A549 (cell line): ENCODE measurements around the gene GABRA5. TPM values are rescaled to one million over a fixed set of nuclear protein-coding genes. Genes with fewer than 3 reads are reported as not detected.

Source experiments
- ATAC-seq, 2 experiments: fragments of 200-7000 bp in 1 of 2; fragments of >200 bp in 1 of 2; cut with Nextera tagmentation in 1 of 2; cut with Tn5 transposase in 1 of 2; 3 replicates each; pipeline versions ENCODE4 v1.8.0 to v1.9.1; 2018 to 2020; ENCODE audit warnings: mild to moderate bottlenecking in 1 of 2, moderate library complexity in 1 of 2
- CTCF ChIA-PET: fragments of 300-600 bp; sonication (Branson Sonifier 250); formaldehyde crosslinking; extraction: SDS; loops from one replicate; lab custom pipeline; 2021; ENCODE audit warnings: antibody characterized with exemption, inconsistent platforms; lab: Yijun Ruan, JAX
- POLR2A ChIA-PET: fragments of 350-600 bp; formaldehyde crosslinking; extraction: SDS; loops from one replicate; lab custom pipeline; 2021; ENCODE audit warnings: antibody characterized with exemption, inconsistent platforms; lab: Yijun Ruan, JAX
- DNase-seq, 2 experiments: peaks; one replicate each; pipeline versions ENCODE4 v3.0.0 to v3.0.0-alpha.2; 2011 to 2016; ENCODE audit warnings: low read depth in 1 of 2, low spot score in 1 of 2
- FAIRE-seq: peaks from 2 replicates; lab custom pipeline; 2011; peaks lifted over from hg19 to GRCh38; lab: Jason Lieb, UNC
- H3K27ac ChIP-seq, 2 experiments: fragments of >200 bp; sonication (Bioruptor Twin); formaldehyde crosslinking; 3 replicates each; pipeline ENCODE4 v1.5.1; 2016 to 2017
- H3K4me1 ChIP-seq: fragments of >200 bp; sonication (Bioruptor Twin); formaldehyde crosslinking; 3 replicates; pipeline ENCODE4 v1.6.1; 2016
- H3K4me2 ChIP-seq: fragments of >200 bp; sonication (Bioruptor Twin); formaldehyde crosslinking; 3 replicates; pipeline ENCODE4 v1.6.1; 2016
- H3K4me3 ChIP-seq: fragments of >200 bp; sonication (Bioruptor Twin); formaldehyde crosslinking; 3 replicates; pipeline ENCODE4 v1.5.1; 2016
- H3K9me3 ChIP-seq: fragments of >200 bp; sonication (Bioruptor Twin); formaldehyde crosslinking; 3 replicates; pipeline ENCODE4 v1.6.1; 2016
- BHLHE40 ChIP-seq: IDR thresholded peaks from 2 replicates; pipeline ENCODE4 v1.6.1; 2012; ENCODE audit warnings: low read depth, low read length, inconsistent platforms
- CEBPB ChIP-seq, 2 experiments: fragments of >200 bp in 1 of 2; sonication (Bioruptor Twin) in 1 of 2; formaldehyde crosslinking in 1 of 2; IDR thresholded peaks; 2 replicates each; pipeline ENCODE4 v1.6.1; 2012 to 2016
- CHD2 ChIP-seq: fragments of 150-350 bp; IDR thresholded peaks from 2 replicates; pipeline ENCODE4 v1.6.1; 2014; ENCODE audit warnings: low read length; ENCODE audit not compliant: partially characterized antibody
- E2F6 ChIP-seq: IDR thresholded peaks from 2 replicates; pipeline ENCODE4 v1.6.1; 2012; ENCODE audit warnings: low read depth, borderline replicate concordance
- ELK1 ChIP-seq: fragments of 150-350 bp; IDR thresholded peaks from 2 replicates; pipeline ENCODE4 v1.6.1; 2014; ENCODE audit warnings: low read depth, mild to moderate bottlenecking, low read length
- ESRRA ChIP-seq: fragments of 150-350 bp; IDR thresholded peaks from 2 replicates; pipeline ENCODE4 v1.6.1; 2014; ENCODE audit warnings: mild to moderate bottlenecking, low read length, borderline replicate concordance
- FOSB ChIP-seq: fragments of 250-450 bp; sonication (Bioruptor Pico); IDR thresholded peaks from 2 replicates; pipeline ENCODE4 v1.5.0; 2020; ENCODE audit warnings: mild to moderate bottlenecking, moderate library complexity
- FOSL2 ChIP-seq, 2 experiments: fragments of 450-650 bp in 1 of 2; fragments of >200 bp in 1 of 2; sonication (Bioruptor Twin) in 1 of 2; formaldehyde crosslinking; IDR thresholded peaks; 2 replicates each; pipeline versions ENCODE4 v1.5.0 to v1.6.1; 2016 to 2020; ENCODE audit warnings: mild to moderate bottlenecking in 1 of 2, moderate library complexity in 1 of 2
- HDAC2 ChIP-seq: fragments of 200-600 bp; sonication (generic); IDR thresholded peaks from 2 replicates; pipeline ENCODE4 v1.6.1; 2016
- HOXB13 ChIP-seq: fragments of 250-450 bp; sonication (Bioruptor Pico); IDR thresholded peaks from 2 replicates; pipeline ENCODE4 v1.5.0; 2020; ENCODE audit warnings: low read depth, mild to moderate bottlenecking, moderate library complexity
- JUN ChIP-seq, 2 experiments: fragments of >200 bp; sonication (Bioruptor Twin); formaldehyde crosslinking; IDR thresholded peaks; 2 replicates in 1 of 2; 3 replicates in 1 of 2; pipeline ENCODE4 v1.6.1; 2016 to 2017
- JUNB ChIP-seq: fragments of >200 bp; sonication (Bioruptor Twin); formaldehyde crosslinking; IDR thresholded peaks from 2 replicates; pipeline ENCODE4 v1.6.1; 2016
- MAX ChIP-seq: IDR thresholded peaks from 2 replicates; pipeline ENCODE4 v1.6.1; 2012
- MAZ ChIP-seq: fragments of 150-350 bp; IDR thresholded peaks from 2 replicates; pipeline ENCODE4 v1.6.1; 2014; ENCODE audit warnings: antibody characterized with exemption, low read depth, low read length, borderline replicate concordance
- MYC ChIP-seq: IDR thresholded peaks from 2 replicates; pipeline ENCODE4 v1.6.1; 2012; ENCODE audit warnings: mild to moderate bottlenecking, inconsistent platforms, low read length, improper control_type of control experiment, borderline replicate concordance
- NFE2L2 ChIP-seq: fragments of 150-350 bp; conservative IDR thresholded peaks from 2 replicates; pipeline ENCODE4 v1.6.1; 2014; ENCODE audit warnings: low read length
- NPAS2 ChIP-seq: fragments of 250-450 bp; sonication (Bioruptor Pico); IDR thresholded peaks from 2 replicates; pipeline ENCODE4 v1.8.0; 2022; ENCODE audit warnings: mild to moderate bottlenecking, moderate library complexity, borderline replicate concordance
- POLR2AphosphoS2 ChIP-seq: conservative IDR thresholded peaks from 2 replicates; pipeline ENCODE4 v1.6.1; 2012; ENCODE audit warnings: low read length, improper control_type of control experiment, inconsistent platforms
- SMC3 ChIP-seq: fragments of >200 bp; sonication (Bioruptor Twin); formaldehyde crosslinking; IDR thresholded peaks from 3 replicates; pipeline ENCODE4 v1.6.1; 2018; ENCODE audit warnings: inconsistent platforms
- TP53 ChIP-seq: fragments of 250-450 bp; sonication (Bioruptor Pico); IDR thresholded peaks from 2 replicates; pipeline ENCODE4 v1.5.0; 2021; ENCODE audit warnings: mild to moderate bottlenecking, moderate library complexity
- USF2 ChIP-seq: fragments of 450-650 bp; IDR thresholded peaks from 2 replicates; pipeline ENCODE4 v1.6.1; 2014; ENCODE audit warnings: antibody characterized with exemption
- ZFP36 ChIP-seq: fragments of 450-650 bp; IDR thresholded peaks from 2 replicates; pipeline ENCODE4 v1.6.1; 2014; ENCODE audit warnings: borderline replicate concordance; ENCODE audit not compliant: partially characterized antibody
- ZNF302 ChIP-seq: fragments of 250-450 bp; sonication (Bioruptor Pico); IDR thresholded peaks from 2 replicates; pipeline ENCODE4 v1.9.0; 2021; ENCODE audit warnings: inconsistent platforms, mild to moderate bottlenecking, moderate library complexity
- WGBS: methylation state at CpG from one replicate; pipeline ENCODE4 v1.1.6; 2017; ENCODE audit errors: missing lambda C conversion rate; 5-methylcytosine and 5-hydroxymethylcytosine counted together
- polyA plus RNA-seq, 4 experiments: library from polyadenylated mRNA; depleted of rRNA in 3 of 4; stranded (reverse); fragments of >200 nt; fragmentation: RNase III in 1 of 4; extraction: RNeasy Plus Mini Kit Qiagen cat#74134 plus additional on column Dnase treatment in 1 of 4; gene quantifications; 2 replicates in 3 of 4; 3 replicates in 1 of 4; pipeline ENCODE4 v1.2.3, GENCODE V29; 2011 to 2017
- TF ChIP-seq, protein P1 (sequence below): fragments of >200 bp; sonication (Bioruptor Twin); formaldehyde crosslinking; IDR thresholded peaks from 3 replicates; pipeline ENCODE4 v1.6.1; 2016
- TF ChIP-seq, protein P2 (sequence below): fragments of >200 bp; sonication (Bioruptor Twin); formaldehyde crosslinking; IDR thresholded peaks from 2 replicates; pipeline ENCODE4 v1.6.1; 2016
- TF ChIP-seq, protein P3 (sequence below): fragments of >200 bp; sonication (Bioruptor Twin); formaldehyde crosslinking; IDR thresholded peaks from 3 replicates; pipeline ENCODE4 v1.5.1; 2016
- TF ChIP-seq, protein P4 (sequence below): IDR thresholded peaks from 2 replicates; pipeline ENCODE4 v1.6.1; 2012

The GABRA5 gene
- polyA plus RNA-seq, 2 of the 4 experiments (the other 2 are of a cell fraction) = 89.1 to 91.7 TPM

DNA sequence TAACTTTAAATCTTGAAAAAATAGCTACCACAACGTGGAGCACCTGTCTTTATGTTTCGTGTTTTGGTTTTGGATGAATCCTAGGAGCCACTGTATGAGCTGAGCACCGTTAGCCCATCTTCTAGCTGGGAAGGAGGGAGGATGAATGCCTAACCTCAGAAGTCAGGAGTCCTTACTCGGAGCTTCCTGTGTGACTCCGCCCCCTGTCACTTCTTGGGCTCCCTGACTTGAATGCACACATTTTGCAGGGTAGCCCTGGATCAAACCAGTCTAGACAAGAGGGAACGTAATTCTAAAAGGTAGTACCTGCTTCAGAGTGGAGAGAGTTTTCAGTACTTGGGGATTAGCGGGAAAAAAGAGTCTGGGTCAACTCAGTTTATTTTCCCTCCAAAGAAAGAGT is 5.3 kb downstream of the GABRA5 start:
- no peak for TF ChIP-seq NFE2L2
- TF ChIP-seq SMC3 = no peak
- TF ChIP-seq ELK1 = no peak
- no peak for TF ChIP-seq MYC
- no peak for TF ChIP-seq CHD2
- TF ChIP-seq, protein P1, sequence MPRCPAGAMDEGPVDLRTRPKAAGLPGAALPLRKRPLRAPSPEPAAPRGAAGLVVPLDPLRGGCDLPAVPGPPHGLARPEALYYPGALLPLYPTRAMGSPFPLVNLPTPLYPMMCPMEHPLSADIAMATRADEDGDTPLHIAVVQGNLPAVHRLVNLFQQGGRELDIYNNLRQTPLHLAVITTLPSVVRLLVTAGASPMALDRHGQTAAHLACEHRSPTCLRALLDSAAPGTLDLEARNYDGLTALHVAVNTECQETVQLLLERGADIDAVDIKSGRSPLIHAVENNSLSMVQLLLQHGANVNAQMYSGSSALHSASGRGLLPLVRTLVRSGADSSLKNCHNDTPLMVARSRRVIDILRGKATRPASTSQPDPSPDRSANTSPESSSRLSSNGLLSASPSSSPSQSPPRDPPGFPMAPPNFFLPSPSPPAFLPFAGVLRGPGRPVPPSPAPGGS = no peak
- TF ChIP-seq, protein P2, sequence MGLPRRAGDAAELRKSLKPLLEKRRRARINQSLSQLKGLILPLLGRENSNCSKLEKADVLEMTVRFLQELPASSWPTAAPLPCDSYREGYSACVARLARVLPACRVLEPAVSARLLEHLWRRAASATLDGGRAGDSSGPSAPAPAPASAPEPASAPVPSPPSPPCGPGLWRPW = no peak
- no peak for TF ChIP-seq CEBPB (IDR thresholded peaks at IDR 0.05)
- TF ChIP-seq JUN (IDR thresholded peaks at IDR 0.05) = no peak
- TF ChIP-seq TP53 (CRISPR knock-in tag) = no peak
- TF ChIP-seq, protein P3, sequence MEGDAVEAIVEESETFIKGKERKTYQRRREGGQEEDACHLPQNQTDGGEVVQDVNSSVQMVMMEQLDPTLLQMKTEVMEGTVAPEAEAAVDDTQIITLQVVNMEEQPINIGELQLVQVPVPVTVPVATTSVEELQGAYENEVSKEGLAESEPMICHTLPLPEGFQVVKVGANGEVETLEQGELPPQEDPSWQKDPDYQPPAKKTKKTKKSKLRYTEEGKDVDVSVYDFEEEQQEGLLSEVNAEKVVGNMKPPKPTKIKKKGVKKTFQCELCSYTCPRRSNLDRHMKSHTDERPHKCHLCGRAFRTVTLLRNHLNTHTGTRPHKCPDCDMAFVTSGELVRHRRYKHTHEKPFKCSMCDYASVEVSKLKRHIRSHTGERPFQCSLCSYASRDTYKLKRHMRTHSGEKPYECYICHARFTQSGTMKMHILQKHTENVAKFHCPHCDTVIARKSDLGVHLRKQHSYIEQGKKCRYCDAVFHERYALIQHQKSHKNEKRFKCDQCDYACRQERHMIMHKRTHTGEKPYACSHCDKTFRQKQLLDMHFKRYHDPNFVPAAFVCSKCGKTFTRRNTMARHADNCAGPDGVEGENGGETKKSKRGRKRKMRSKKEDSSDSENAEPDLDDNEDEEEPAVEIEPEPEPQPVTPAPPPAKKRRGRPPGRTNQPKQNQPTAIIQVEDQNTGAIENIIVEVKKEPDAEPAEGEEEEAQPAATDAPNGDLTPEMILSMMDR = no peak
- TF ChIP-seq ZNF302 (CRISPR knock-in tag) = no peak
- no peak for TF ChIP-seq HDAC2
- no peak for TF ChIP-seq BHLHE40
- no peak for TF ChIP-seq NPAS2 (CRISPR knock-in tag)
- no peak for TF ChIP-seq MAX
- no peak for TF ChIP-seq E2F6
- TF ChIP-seq JUNB = no peak
- TF ChIP-seq FOSB (CRISPR knock-in tag) = no peak
- no peak for ATAC-seq

GRCh38 chr15:26873846-26874245 is 7.0 kb downstream of the GABRA5 start:
- WGBS = 55% methylated on average over 8 of the region's 8 CpGs
- no peaks in the 10 kb centered on the region for H3K9me3 ChIP-seq
- no peak overlapping the region for H3K4me3 ChIP-seq
- H3K4me2 ChIP-seq = no peak overlapping the region
- H3K27ac ChIP-seq = no peak overlapping the region
- FAIRE-seq (no peak), DNase-seq (no peak), ATAC-seq (no peak)
- H3K4me1 ChIP-seq = 0 out of 3 replicates have a peak, but pooled peaks cover 3% of the 10 kb centered on the region
- POLR2A ChIA-PET = no interaction called here
- CTCF ChIA-PET = interaction anchor here (1.4 kb wide), 1 partner anchor 36 kb away, joined by 3 read pairs; no protein-coding TSS in a partner anchor
- TF ChIP-seq POLR2AphosphoS2 (no peak), FOSL2 (IDR thresholded peaks at IDR 0.05) (no peak), FOSL2 (CRISPR knock-in tag; IDR thresholded peaks at IDR 0.05) (no peak), MAZ (no peak), HOXB13 (CRISPR knock-in tag) (no peak), ZNF302 (CRISPR knock-in tag) (no peak), ZFP36 (no peak), USF2 (no peak), TP53 (CRISPR knock-in tag) (no peak), JUN (IDR thresholded peaks at IDR 0.05) (no peak), ESRRA (no peak), MYC (no peak)
- TF ChIP-seq, protein P4, sequence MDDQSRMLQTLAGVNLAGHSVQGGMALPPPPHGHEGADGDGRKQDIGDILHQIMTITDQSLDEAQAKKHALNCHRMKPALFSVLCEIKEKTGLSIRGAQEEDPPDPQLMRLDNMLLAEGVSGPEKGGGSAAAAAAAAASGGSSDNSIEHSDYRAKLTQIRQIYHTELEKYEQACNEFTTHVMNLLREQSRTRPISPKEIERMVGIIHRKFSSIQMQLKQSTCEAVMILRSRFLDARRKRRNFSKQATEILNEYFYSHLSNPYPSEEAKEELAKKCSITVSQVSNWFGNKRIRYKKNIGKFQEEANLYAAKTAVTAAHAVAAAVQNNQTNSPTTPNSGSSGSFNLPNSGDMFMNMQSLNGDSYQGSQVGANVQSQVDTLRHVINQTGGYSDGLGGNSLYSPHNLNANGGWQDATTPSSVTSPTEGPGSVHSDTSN = no peak

More for the DNA sequence above, 5.3 kb downstream of the GABRA5 start:
- Histone ChIP-seq H3K27ac (no peak overlapping the region), H3K9me3 (no peaks in the 10 kb centered on the region), H3K4me1 (0 out of 3 replicates have a peak, but pooled peaks cover 3% of the 10 kb centered on the region), H3K4me3 (no peak overlapping the region), H3K4me2 (no peak overlapping the region)
- DNase-seq = no peak
- FAIRE-seq = no peak
- 46% methylated on average over 7 of the region's 7 CpGs for WGBS
- POLR2A ChIA-PET = no interaction called here
- CTCF ChIA-PET = no interaction called here
